ENCODE data around the gene GPC1. TPM values are rescaled to one million over a fixed set of nuclear protein-coding genes. Genes with fewer than 3 reads are reported as not detected.

Gene GPC1
- total RNA-seq, 1 donor from 2014 or later: 5.9 TPM

GRCh38 chr2:240453461-240454105, 18.1 kb downstream of the GPC1 start:
- no peaks in the 10 kb centered on the region for H3K36me3 Mint-ChIP-seq (ENCODE audit: low read depth)
- peaks cover 3% of the 10 kb centered on the region for H3K4me1 Mint-ChIP-seq
- H3K27ac Mint-ChIP-seq: no peak overlapping the region
- DNase-seq: no peak
- intact Hi-C loops (cut with micrococcal nuclease): no loop called here
- H3K27me3 Mint-ChIP-seq: peaks cover 45% of the 10 kb centered on the region
- H3K4me3 Mint-ChIP-seq: no peak overlapping the region
- no peaks in the 10 kb centered on the region for H3K9me3 Mint-ChIP-seq

- DNase-seq: no peak
- H3K4me1 Mint-ChIP-seq: peaks cover 3% of the 10 kb centered on the region
- no peaks in the 10 kb centered on the region for H3K9me3 Mint-ChIP-seq
- H3K27me3 Mint-ChIP-seq: peaks cover 45% of the 10 kb centered on the region
- intact Hi-C loops (cut with micrococcal nuclease): no loop called here
- no peak overlapping the region for H3K4me3 Mint-ChIP-seq
- H3K36me3 Mint-ChIP-seq (ENCODE audit: low read depth): no peaks in the 10 kb centered on the region
- H3K27ac Mint-ChIP-seq: no peak overlapping the region
Observed at GRCh38 chr2:240454106-240454901, 18.8 kb downstream of the GPC1 start.

GRCh38 chr2:240455272-240455646, 19.8 kb downstream of the GPC1 start:
- Mint-ChIP-seq H3K9me3 (no peaks in the 10 kb centered on the region), H3K27me3 (peaks cover 37% of the 10 kb centered on the region), H3K4me1 (peaks cover 3% of the 10 kb centered on the region), H3K4me3 (no peak overlapping the region), H3K36me3 (ENCODE audit: low read depth) (no peaks in the 10 kb centered on the region), H3K27ac (no peak overlapping the region)
- intact Hi-C loops (cut with micrococcal nuclease): no loop called here
- DNase-seq: no peak

DNA sequence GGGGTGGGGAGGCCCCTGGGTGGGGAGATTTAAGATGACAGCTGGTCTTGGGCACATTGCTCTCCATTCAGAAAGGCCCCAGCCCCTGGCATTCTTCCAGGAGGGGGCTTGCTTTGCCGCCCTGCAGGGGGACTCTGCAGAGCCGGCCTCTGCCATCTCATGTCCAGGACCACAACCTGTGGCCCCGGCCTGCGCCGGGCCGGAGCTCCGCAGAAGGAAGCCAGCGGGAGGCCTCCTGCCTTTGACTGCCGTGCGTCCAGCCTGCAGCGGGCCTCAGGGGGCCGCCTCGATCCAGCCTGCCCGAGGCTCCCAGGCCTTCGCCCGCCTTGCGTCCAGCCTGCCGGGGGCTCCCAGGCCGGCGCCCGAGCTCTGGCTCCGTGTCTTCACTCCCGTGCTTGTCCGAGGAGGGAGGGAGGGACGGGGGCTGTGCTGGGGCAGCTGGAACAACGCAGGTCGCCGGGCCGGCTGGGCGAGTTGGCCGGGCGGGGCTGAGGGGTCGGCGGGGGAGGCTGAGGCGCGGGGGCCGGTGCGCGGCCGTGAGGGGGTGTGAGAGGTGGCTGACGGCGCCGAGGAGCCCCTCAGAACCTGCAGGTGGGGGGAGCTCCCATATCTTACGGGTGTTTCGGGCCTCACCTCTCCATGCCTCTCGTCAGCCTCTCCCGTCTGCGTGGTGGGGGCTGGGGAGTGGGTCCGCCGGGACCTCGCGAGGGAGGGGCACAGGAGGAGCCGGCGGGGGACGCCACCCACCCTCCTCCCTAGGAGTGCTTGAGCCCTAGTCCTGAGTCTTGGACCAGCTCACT, 20.4 kb downstream of the GPC1 start:
- Mint-ChIP-seq H3K4me3 (no peak overlapping the region), H3K4me1 (peaks cover 3% of the 10 kb centered on the region), H3K27ac (no peak overlapping the region), H3K27me3 (peaks cover 31% of the 10 kb centered on the region), H3K9me3 (no peaks in the 10 kb centered on the region), H3K36me3 (ENCODE audit: low read depth) (no peaks in the 10 kb centered on the region)
- DNase-seq: no peak
- intact Hi-C loops (cut with micrococcal nuclease): no loop called here

GRCh38 chr2:240456447-240457222, 21.2 kb downstream of the GPC1 start:
- Mint-ChIP-seq H3K27ac (no peak overlapping the region), H3K27me3 (peaks cover 25% of the 10 kb centered on the region), H3K4me1 (peaks cover 3% of the 10 kb centered on the region), H3K36me3 (ENCODE audit: low read depth) (no peaks in the 10 kb centered on the region), H3K9me3 (no peaks in the 10 kb centered on the region), H3K4me3 (no peak overlapping the region)
- intact Hi-C loops (cut with micrococcal nuclease): no loop called here
- no peak for DNase-seq

- Mint-ChIP-seq H3K36me3 (ENCODE audit: low read depth) (no peaks in the 10 kb centered on the region), H3K4me1 (peaks cover 3% of the 10 kb centered on the region), H3K9me3 (no peaks in the 10 kb centered on the region), H3K27me3 (peaks cover 19% of the 10 kb centered on the region), H3K27ac (no peak overlapping the region), H3K4me3 (no peak overlapping the region)
- DNase-seq: no peak
- intact Hi-C loops (cut with micrococcal nuclease): no loop called here
Observed at GRCh38 chr2:240457223-240458043, 22.0 kb downstream of the GPC1 start.

- H3K27ac Mint-ChIP-seq: no peak overlapping the region
- no peak overlapping the region for H3K4me3 Mint-ChIP-seq
- DNase-seq: no peak
- intact Hi-C loops (cut with micrococcal nuclease): no loop called here
- H3K9me3 Mint-ChIP-seq: no peaks in the 10 kb centered on the region
- peaks cover 3% of the 10 kb centered on the region for H3K4me1 Mint-ChIP-seq
- no peaks in the 10 kb centered on the region for H3K36me3 Mint-ChIP-seq (ENCODE audit: low read depth)
- peaks cover 19% of the 10 kb centered on the region for H3K27me3 Mint-ChIP-seq
Observed at GRCh38 chr2:240458044-240458899, 22.8 kb downstream of the GPC1 start.

GRCh38 chr2:240458900-240459391, 23.5 kb downstream of the GPC1 start:
- peaks cover 16% of the 10 kb centered on the region for H3K27me3 Mint-ChIP-seq
- H3K4me1 Mint-ChIP-seq: peaks cover 3% of the 10 kb centered on the region
- DNase-seq: no peak
- no peak overlapping the region for H3K27ac Mint-ChIP-seq
- no peaks in the 10 kb centered on the region for H3K9me3 Mint-ChIP-seq
- H3K36me3 Mint-ChIP-seq (ENCODE audit: low read depth): no peaks in the 10 kb centered on the region
- no peak overlapping the region for H3K4me3 Mint-ChIP-seq
- intact Hi-C loops (cut with micrococcal nuclease): no loop called here

- intact Hi-C loops (cut with micrococcal nuclease): no loop called here
- Mint-ChIP-seq H3K9me3 (no peaks in the 10 kb centered on the region), H3K4me1 (peaks cover 3% of the 10 kb centered on the region), H3K4me3 (no peak overlapping the region), H3K27me3 (peaks cover 9% of the 10 kb centered on the region), H3K36me3 (ENCODE audit: low read depth) (no peaks in the 10 kb centered on the region), H3K27ac (no peak overlapping the region)
- no peak for DNase-seq
Observed at GRCh38 chr2:240459401-240460252, 24.2 kb downstream of the GPC1 start.

GRCh38 chr2:240460253-240460711, 24.8 kb downstream of the GPC1 start:
- no peak for DNase-seq
- Mint-ChIP-seq H3K4me3 (no peak overlapping the region), H3K9me3 (no peaks in the 10 kb centered on the region), H3K36me3 (ENCODE audit: low read depth) (no peaks in the 10 kb centered on the region), H3K27ac (no peak overlapping the region), H3K27me3 (peaks cover 4% of the 10 kb centered on the region), H3K4me1 (no peaks in the 10 kb centered on the region)
- intact Hi-C loops (cut with micrococcal nuclease): no loop called here

GRCh38 chr2:240460781-240461431, 25.4 kb downstream of the GPC1 start:
- peaks cover 4% of the 10 kb centered on the region for H3K27me3 Mint-ChIP-seq
- no peak for DNase-seq
- H3K36me3 Mint-ChIP-seq (ENCODE audit: low read depth): no peaks in the 10 kb centered on the region
- intact Hi-C loops (cut with micrococcal nuclease): no loop called here
- H3K27ac Mint-ChIP-seq: no peak overlapping the region
- no peaks in the 10 kb centered on the region for H3K4me1 Mint-ChIP-seq
- no peaks in the 10 kb centered on the region for H3K9me3 Mint-ChIP-seq
- H3K4me3 Mint-ChIP-seq: no peak overlapping the region
